ENCODE results near the gene ZNF664.

ZNF664 gene

GRCh38 chr12:123960029-123960735 lies 12.8 kb upstream of the ZNF664 start:
- no peaks in the 10 kb centered on the region for H3K27me3 Mint-ChIP-seq
- H3K27ac Mint-ChIP-seq = no peak overlapping the region
- no peak overlapping the region for H3K4me3 Mint-ChIP-seq
- peaks cover 10% of the 10 kb centered on the region for H3K36me3 Mint-ChIP-seq (ENCODE audit: low read depth)
- H3K4me1 Mint-ChIP-seq (ENCODE audit: low read depth) = no peaks in the 10 kb centered on the region
- intact Hi-C loops (cut with micrococcal nuclease) = no loop called here
- H3K9me3 Mint-ChIP-seq = no peaks in the 10 kb centered on the region

DNA sequence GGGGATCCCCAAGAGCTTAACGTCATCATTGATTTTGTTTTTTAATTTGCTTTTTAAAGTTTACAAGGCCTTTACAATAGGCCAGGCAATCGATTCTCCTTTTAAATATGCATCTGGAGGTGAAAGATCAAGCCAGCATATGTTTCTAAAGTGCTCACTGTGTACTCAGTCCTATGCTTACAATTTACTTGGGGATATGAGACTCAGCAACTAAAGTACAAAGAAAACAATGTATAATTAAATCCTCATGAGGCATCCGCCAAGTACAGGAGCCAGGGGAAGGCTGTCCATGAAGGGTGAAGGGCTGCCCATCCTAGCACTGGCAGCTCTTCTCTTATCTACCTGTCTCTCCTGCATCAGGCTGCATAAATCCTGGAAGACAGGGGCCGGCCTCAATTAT lies 12.2 kb upstream of the ZNF664 start:
- H3K4me3 Mint-ChIP-seq = no peak overlapping the region

GRCh38 chr12:123961585-123962345 lies 11.2 kb upstream of the ZNF664 start:
- H3K9me3 Mint-ChIP-seq = no peaks in the 10 kb centered on the region
- H3K4me3 Mint-ChIP-seq = no peak overlapping the region
- H3K27ac Mint-ChIP-seq = no peak overlapping the region

More for the DNA sequence above, 12.2 kb upstream of the ZNF664 start:
- Mint-ChIP-seq H3K9me3 (no peaks in the 10 kb centered on the region), H3K27ac (no peak overlapping the region), H3K27me3 (no peaks in the 10 kb centered on the region), H3K4me1 (ENCODE audit: low read depth) (no peaks in the 10 kb centered on the region), H3K36me3 (ENCODE audit: low read depth) (peaks cover 10% of the 10 kb centered on the region)
- intact Hi-C loops (cut with micrococcal nuclease) = no loop called here

DNA sequence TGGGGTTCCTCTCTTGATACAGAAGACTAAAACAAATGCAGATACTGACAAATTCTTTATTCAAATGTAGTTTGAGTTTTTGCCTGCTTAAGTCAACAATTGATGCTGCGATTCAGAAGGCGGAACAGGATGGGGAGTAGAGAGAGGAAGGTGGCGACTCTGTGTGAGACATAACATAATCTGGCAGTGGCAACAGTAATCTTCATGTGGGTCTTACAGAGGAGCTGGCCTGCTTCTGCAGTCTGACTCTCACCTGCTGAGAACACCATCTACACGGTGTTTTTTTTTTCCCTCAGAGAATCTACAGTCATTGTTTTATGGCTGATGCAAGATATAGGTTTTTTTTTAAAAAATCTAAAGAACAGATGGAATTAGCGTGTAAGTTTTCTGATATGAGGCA lies 10.5 kb upstream of the ZNF664 start:
- intact Hi-C loops (cut with micrococcal nuclease) = no loop called here
- Mint-ChIP-seq H3K27ac (no peak overlapping the region), H3K9me3 (no peaks in the 10 kb centered on the region), H3K27me3 (no peaks in the 10 kb centered on the region), H3K4me1 (ENCODE audit: low read depth) (no peaks in the 10 kb centered on the region), H3K36me3 (ENCODE audit: low read depth) (peaks cover 12% of the 10 kb centered on the region), H3K4me3 (no peak overlapping the region)

More at GRCh38 chr12:123961585-123962345, 11.2 kb upstream of the ZNF664 start:
- H3K4me1 Mint-ChIP-seq (ENCODE audit: low read depth) = no peaks in the 10 kb centered on the region
- H3K27me3 Mint-ChIP-seq = no peaks in the 10 kb centered on the region
- intact Hi-C loops (cut with micrococcal nuclease) = no loop called here
- peaks cover 10% of the 10 kb centered on the region for H3K36me3 Mint-ChIP-seq (ENCODE audit: low read depth)

DNA sequence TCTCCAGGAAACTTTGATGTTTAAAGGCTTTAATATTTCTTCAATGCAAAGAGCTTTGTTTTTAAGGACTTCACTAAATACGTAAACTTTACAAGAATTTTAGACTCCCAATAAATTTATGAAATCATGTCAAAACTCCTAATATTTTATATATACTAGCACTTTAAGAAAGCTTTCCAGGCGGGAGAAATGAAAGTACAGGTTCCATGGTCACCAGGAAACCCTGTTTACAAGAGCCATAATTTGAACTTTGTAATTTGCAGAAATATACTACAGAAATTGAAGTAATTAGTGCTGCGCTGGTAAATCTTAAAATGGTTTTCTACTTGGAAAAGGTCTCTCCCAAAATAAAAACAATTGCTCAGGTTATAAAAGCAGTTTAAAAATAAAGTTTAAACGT lies 9.2 kb upstream of the ZNF664 start:
- H3K27me3 Mint-ChIP-seq = no peaks in the 10 kb centered on the region
- H3K9me3 Mint-ChIP-seq = no peaks in the 10 kb centered on the region
- intact Hi-C loops (cut with micrococcal nuclease) = no loop called here
- H3K27ac Mint-ChIP-seq = no peak overlapping the region
- H3K36me3 Mint-ChIP-seq (ENCODE audit: low read depth) = peaks cover 15% of the 10 kb centered on the region
- no peak overlapping the region for H3K4me3 Mint-ChIP-seq
- H3K4me1 Mint-ChIP-seq (ENCODE audit: low read depth) = no peaks in the 10 kb centered on the region

DNA sequence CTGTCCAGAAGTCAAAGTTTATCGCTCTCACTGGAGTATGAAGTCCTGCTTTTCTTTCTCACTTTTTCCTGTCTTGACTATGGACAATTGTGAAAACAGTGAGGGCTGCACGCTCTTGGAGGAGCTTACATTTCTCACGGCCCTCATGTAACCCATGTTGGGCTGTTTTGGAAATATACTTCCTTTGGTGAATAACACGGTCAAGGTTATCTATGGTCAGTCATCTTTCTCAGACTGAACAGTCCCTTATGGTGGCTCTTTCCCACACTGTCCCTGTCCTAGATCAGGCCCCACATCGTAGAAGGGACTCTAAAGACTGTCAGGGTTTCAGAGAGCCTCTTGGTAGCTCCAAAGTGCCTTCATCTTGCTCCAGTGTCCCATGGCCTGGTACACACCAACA lies 7.6 kb upstream of the ZNF664 start:
- Mint-ChIP-seq H3K27ac (no peak overlapping the region), H3K9me3 (no peaks in the 10 kb centered on the region), H3K4me1 (ENCODE audit: low read depth) (peaks cover 5% of the 10 kb centered on the region), H3K27me3 (no peaks in the 10 kb centered on the region), H3K4me3 (no peak overlapping the region), H3K36me3 (ENCODE audit: low read depth) (peaks cover 15% of the 10 kb centered on the region)
- intact Hi-C loops (cut with micrococcal nuclease) = no loop called here

DNA sequence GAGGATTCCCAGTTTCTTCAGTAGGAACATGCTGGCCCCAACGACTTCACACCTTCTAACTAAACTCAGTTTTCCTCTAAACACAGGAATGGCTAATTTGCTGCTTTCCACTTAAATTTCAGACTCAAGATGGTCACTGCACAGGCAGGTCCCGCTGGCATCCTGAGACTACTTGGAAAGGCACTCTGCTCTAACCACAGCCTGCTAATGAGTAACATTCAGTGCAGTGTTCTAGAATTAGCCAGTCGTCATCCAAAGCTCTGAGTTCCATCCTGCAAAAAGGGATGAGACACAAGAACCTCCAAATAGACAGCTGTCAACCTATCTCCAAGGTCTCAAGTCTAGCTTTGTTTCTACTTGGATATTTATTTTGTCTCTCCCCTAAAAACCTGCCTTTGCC lies 6.4 kb upstream of the ZNF664 start:
- Mint-ChIP-seq H3K36me3 (ENCODE audit: low read depth) (peaks cover 17% of the 10 kb centered on the region), H3K4me1 (ENCODE audit: low read depth) (peaks cover 9% of the 10 kb centered on the region), H3K27ac (no peak overlapping the region), H3K4me3 (no peak overlapping the region), H3K9me3 (no peaks in the 10 kb centered on the region), H3K27me3 (no peaks in the 10 kb centered on the region)
- intact Hi-C loops (cut with micrococcal nuclease) = no loop called here

- no peak overlapping the region for H3K4me3 Mint-ChIP-seq
- peaks cover 20% of the 10 kb centered on the region for H3K36me3 Mint-ChIP-seq (ENCODE audit: low read depth)
- no peak overlapping the region for H3K27ac Mint-ChIP-seq
- H3K27me3 Mint-ChIP-seq = no peaks in the 10 kb centered on the region
- H3K9me3 Mint-ChIP-seq = no peaks in the 10 kb centered on the region
- H3K4me1 Mint-ChIP-seq (ENCODE audit: low read depth) = peaks cover 11% of the 10 kb centered on the region
- intact Hi-C loops (cut with micrococcal nuclease) = no loop called here
These were observed 5.9 kb upstream of the ZNF664 start for GRCh38 chr12:123967121-123967586.

- peaks cover 6% of the 10 kb centered on the region for H3K27me3 Mint-ChIP-seq
- peak overlapping the region; percentile 70 for H3K27ac Mint-ChIP-seq
- H3K4me1 Mint-ChIP-seq (ENCODE audit: low read depth) = peaks cover 24% of the 10 kb centered on the region
- H3K36me3 Mint-ChIP-seq (ENCODE audit: low read depth) = peaks cover 22% of the 10 kb centered on the region
- H3K9me3 Mint-ChIP-seq = no peaks in the 10 kb centered on the region
- H3K4me3 Mint-ChIP-seq = peak overlapping the region; percentile 83
- intact Hi-C loops (cut with micrococcal nuclease) = no loop called here
These were observed 1.6 kb upstream of the ZNF664 start for GRCh38 chr12:123971449-123971769.

GRCh38 chr12:123971770-123972456 lies 1.1 kb upstream of the ZNF664 start:
- Mint-ChIP-seq H3K9me3 (no peaks in the 10 kb centered on the region), H3K36me3 (ENCODE audit: low read depth) (peaks cover 28% of the 10 kb centered on the region), H3K4me3 (peak overlapping the region; percentile 83), H3K27me3 (peaks cover 6% of the 10 kb centered on the region), H3K4me1 (ENCODE audit: low read depth) (peaks cover 24% of the 10 kb centered on the region), H3K27ac (peak overlapping the region; percentile 70)
- intact Hi-C loops (cut with micrococcal nuclease) = no loop called here

DNA sequence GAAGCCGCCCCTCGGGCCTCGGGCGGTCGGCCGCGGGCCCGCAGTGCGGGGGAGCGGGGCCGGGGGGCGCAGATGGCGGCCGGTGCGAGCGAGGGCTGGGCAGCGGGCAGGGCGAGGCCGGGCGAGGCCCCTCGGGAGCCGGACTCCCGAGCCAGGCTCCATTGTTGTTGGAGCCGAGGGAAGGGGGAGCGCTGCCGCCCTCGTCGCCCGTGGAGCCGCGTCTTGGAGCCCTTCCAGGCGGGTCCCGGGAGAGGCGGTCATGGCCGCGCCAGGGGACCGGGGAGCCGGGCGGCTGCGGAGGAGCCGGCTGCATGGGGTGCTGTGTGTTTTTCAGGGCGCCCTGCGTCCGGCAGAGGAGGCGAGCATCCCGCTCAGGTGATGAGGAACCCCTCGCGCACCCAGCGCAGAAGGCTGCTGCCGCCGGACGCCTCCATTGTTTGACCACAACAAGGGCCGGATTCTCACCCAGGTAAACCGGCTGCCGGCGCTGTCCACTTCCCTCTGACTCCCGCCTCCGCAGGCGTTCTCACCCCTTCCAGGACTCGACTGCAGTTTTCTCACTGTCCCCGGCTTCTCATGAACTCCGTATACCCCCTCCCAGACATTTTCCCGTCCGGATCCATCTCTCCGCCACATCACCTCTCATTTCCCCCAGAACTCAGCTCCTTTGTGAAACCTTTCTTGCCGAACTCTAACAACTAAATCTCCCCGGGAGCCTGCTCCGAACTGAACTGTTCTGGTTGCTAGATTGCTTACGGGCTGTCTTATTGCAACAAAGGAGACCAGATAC lies 732 bp downstream of the ZNF664 start:
- peaks cover 6% of the 10 kb centered on the region for H3K27me3 Mint-ChIP-seq
- H3K4me1 Mint-ChIP-seq (ENCODE audit: low read depth) = peaks cover 24% of the 10 kb centered on the region
- peak overlapping the region; percentile 72 for H3K4me3 Mint-ChIP-seq
- peak overlapping the region; percentile 9 for H3K27ac Mint-ChIP-seq
- peaks cover 32% of the 10 kb centered on the region for H3K36me3 Mint-ChIP-seq (ENCODE audit: low read depth)
- no peaks in the 10 kb centered on the region for H3K9me3 Mint-ChIP-seq
- intact Hi-C loops (cut with micrococcal nuclease) = no loop called here

- peaks cover 38% of the 10 kb centered on the region for H3K36me3 Mint-ChIP-seq (ENCODE audit: low read depth)
- no peak overlapping the region for H3K4me3 Mint-ChIP-seq
- intact Hi-C loops (cut with micrococcal nuclease) = no loop called here
- H3K4me1 Mint-ChIP-seq (ENCODE audit: low read depth) = peaks cover 18% of the 10 kb centered on the region
- H3K27me3 Mint-ChIP-seq = peaks cover 6% of the 10 kb centered on the region
- H3K27ac Mint-ChIP-seq = no peak overlapping the region
- H3K9me3 Mint-ChIP-seq = no peaks in the 10 kb centered on the region
These were observed 3.3 kb downstream of the ZNF664 start for GRCh38 chr12:123976227-123976826.

GRCh38 chr12:123979566-123979965 lies 6.6 kb downstream of the ZNF664 start:
- no peak overlapping the region for H3K27ac Mint-ChIP-seq
- H3K4me3 Mint-ChIP-seq = no peak overlapping the region
- H3K36me3 Mint-ChIP-seq (ENCODE audit: low read depth) = peaks cover 54% of the 10 kb centered on the region
- intact Hi-C loops (cut with micrococcal nuclease) = no loop called here
- peaks cover under 1% of the 10 kb centered on the region for H3K27me3 Mint-ChIP-seq
- H3K4me1 Mint-ChIP-seq (ENCODE audit: low read depth) = peaks cover 21% of the 10 kb centered on the region
- H3K9me3 Mint-ChIP-seq = no peaks in the 10 kb centered on the region
